Mucosa of stomach (tissue), 1 donor: ENCODE data around the gene DOCK3.
"Not testable (repeated sequence)": the region's sequence is repeated elsewhere in the genome, so short reads cannot be mapped to it uniquely, and the experiment has no call there.

Source experiments
- H3K27me3 ChIP-seq: one replicate; pipeline ENCODE4 v1.7.0; 2013; ENCODE audit warnings: mild to moderate bottlenecking, low read length; ENCODE audit not compliant: control insufficient read depth, insufficient read depth
- H3K36me3 ChIP-seq: one replicate; pipeline ENCODE4 v1.7.0; 2013; ENCODE audit warnings: low read length; ENCODE audit not compliant: control insufficient read depth, insufficient read depth
- H3K4me1 ChIP-seq: one replicate; pipeline ENCODE4 v1.7.0; 2013; ENCODE audit warnings: mild to moderate bottlenecking, low read length; ENCODE audit not compliant: control insufficient read depth, insufficient read depth
- H3K4me3 ChIP-seq: one replicate; pipeline ENCODE4 v1.7.0; 2013; ENCODE audit warnings: low read length
- H3K9ac ChIP-seq: one replicate; pipeline ENCODE4 v1.7.0; 2013; ENCODE audit warnings: mild to moderate bottlenecking, low read length, moderate library complexity
- H3K9me3 ChIP-seq: one replicate; pipeline ENCODE4 v1.7.0; 2013; ENCODE audit warnings: mild to moderate bottlenecking, low read length, moderate library complexity; ENCODE audit not compliant: control insufficient read depth
- donor health status: Pancreatic carcinoma.

DOCK3 gene

GRCh38 chr3:51176923-51177322 is 502.2 kb downstream of the DOCK3 start:
- no peak overlapping the region for H3K9ac ChIP-seq
- no peak overlapping the region for H3K4me3 ChIP-seq
- H3K9me3 ChIP-seq: peaks cover 12% of the 10 kb centered on the region
- H3K36me3 ChIP-seq: no peaks in the 10 kb centered on the region
- H3K27me3 ChIP-seq: no peaks in the 10 kb centered on the region
- no peaks in the 10 kb centered on the region for H3K4me1 ChIP-seq

DNA sequence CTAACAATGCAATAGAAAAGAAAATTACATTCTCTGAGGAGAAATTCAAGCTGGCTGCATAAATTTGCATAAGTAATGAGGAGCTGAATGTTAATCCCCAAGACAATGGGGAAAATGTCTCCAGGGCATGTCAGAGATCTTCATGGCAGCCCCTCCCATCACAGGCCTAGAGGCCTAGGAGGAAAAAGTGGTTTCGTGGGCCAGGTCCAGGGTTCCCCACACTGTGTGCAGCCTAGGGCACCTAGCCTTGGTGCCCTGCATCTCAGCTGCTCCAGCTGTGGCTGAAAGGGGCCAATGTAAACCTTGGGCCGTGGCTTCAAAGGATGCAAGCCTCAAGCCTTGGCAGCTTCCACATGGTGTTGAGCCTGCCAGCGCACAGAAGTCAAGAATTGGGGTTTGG is 511.7 kb downstream of the DOCK3 start:
- not testable (repeated sequence) for H3K36me3 ChIP-seq, H3K4me3 ChIP-seq, H3K27me3 ChIP-seq, H3K9me3 ChIP-seq, H3K4me1 ChIP-seq, H3K9ac ChIP-seq

GRCh38 chr3:51190199-51190598 is 515.5 kb downstream of the DOCK3 start:
- Histone ChIP-seq H3K4me3 (no peak overlapping the region), H3K9me3 (no peaks in the 10 kb centered on the region), H3K4me1 (peaks cover 7% of the 10 kb centered on the region), H3K27me3 (no peaks in the 10 kb centered on the region), H3K9ac (no peak overlapping the region), H3K36me3 (no peaks in the 10 kb centered on the region)

DNA sequence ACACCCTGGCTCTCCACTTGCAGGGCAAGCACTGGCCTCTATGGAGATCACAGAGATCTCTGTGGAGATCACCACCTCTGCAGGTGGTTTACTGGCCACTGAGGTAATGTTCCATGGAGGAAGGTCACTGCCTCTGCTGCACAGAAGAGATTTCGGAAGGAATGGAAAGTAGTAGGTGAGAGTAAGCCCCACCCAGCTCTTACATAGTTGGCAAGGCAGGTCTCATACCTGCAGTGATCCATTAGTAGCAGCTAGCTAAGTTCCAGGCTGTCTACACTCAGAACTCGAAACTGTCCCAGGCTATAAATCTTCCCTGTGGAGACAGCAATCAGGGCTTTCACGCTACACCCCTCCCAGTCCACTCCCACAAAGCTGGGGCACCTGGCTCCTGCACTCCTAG is 516.1 kb downstream of the DOCK3 start:
- no peaks in the 10 kb centered on the region for H3K36me3 ChIP-seq
- H3K9ac ChIP-seq: no peak overlapping the region
- no peaks in the 10 kb centered on the region for H3K27me3 ChIP-seq
- no peak overlapping the region for H3K4me3 ChIP-seq
- peaks cover 7% of the 10 kb centered on the region for H3K4me1 ChIP-seq
- no peaks in the 10 kb centered on the region for H3K9me3 ChIP-seq

GRCh38 chr3:51191768-51192167 is 517.0 kb downstream of the DOCK3 start:
- Histone ChIP-seq H3K36me3 (no peaks in the 10 kb centered on the region), H3K9me3 (no peaks in the 10 kb centered on the region), H3K4me3 (no peak overlapping the region), H3K27me3 (no peaks in the 10 kb centered on the region), H3K4me1 (peaks cover 7% of the 10 kb centered on the region), H3K9ac (no peak overlapping the region)

GRCh38 chr3:51198477-51198876 is 523.8 kb downstream of the DOCK3 start:
- H3K36me3 ChIP-seq: no peaks in the 10 kb centered on the region
- no peaks in the 10 kb centered on the region for H3K9me3 ChIP-seq
- no peaks in the 10 kb centered on the region for H3K4me1 ChIP-seq
- no peak overlapping the region for H3K9ac ChIP-seq
- no peaks in the 10 kb centered on the region for H3K27me3 ChIP-seq
- no peak overlapping the region for H3K4me3 ChIP-seq

GRCh38 chr3:51199296-51199695 is 524.6 kb downstream of the DOCK3 start:
- not testable (repeated sequence) for H3K27me3 ChIP-seq, H3K4me3 ChIP-seq, H3K9me3 ChIP-seq, H3K9ac ChIP-seq, H3K36me3 ChIP-seq, H3K4me1 ChIP-seq

DNA sequence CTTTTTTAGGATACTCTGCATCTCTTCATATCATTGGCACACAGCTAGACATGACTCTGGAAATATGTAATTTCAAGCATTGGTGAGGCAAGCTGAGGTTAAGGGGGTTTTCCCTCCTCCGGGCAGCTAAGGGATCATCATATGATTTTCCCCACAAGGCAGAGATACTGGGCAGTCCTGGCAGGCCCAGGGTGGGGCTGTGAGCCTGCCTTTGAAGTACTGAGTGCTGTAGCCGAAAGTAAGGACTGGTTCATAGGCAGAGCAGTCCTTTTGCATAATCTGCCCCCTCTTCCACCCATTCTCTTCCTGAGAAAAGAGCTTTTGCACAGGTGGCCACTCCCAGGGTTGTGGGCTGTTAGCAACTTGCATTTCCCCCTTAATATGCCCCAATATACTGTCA is 541.6 kb downstream of the DOCK3 start:
- H3K4me1 ChIP-seq: no peaks in the 10 kb centered on the region
- no peaks in the 10 kb centered on the region for H3K9me3 ChIP-seq
- H3K4me3 ChIP-seq: no peak overlapping the region
- no peaks in the 10 kb centered on the region for H3K36me3 ChIP-seq
- no peak overlapping the region for H3K9ac ChIP-seq
- H3K27me3 ChIP-seq: no peaks in the 10 kb centered on the region

- Histone ChIP-seq H3K27me3 (no peaks in the 10 kb centered on the region), H3K9ac (no peak overlapping the region), H3K4me1 (no peaks in the 10 kb centered on the region)
Observed at GRCh38 chr3:51221959-51222358, 547.2 kb downstream of the DOCK3 start.

GRCh38 chr3:51224283-51224682 is 549.6 kb downstream of the DOCK3 start:
- Histone ChIP-seq H3K9me3 (no peaks in the 10 kb centered on the region), H3K27me3 (no peaks in the 10 kb centered on the region), H3K4me3 (no peak overlapping the region), H3K9ac (no peak overlapping the region), H3K4me1 (no peaks in the 10 kb centered on the region), H3K36me3 (no peaks in the 10 kb centered on the region)

More at GRCh38 chr3:51221959-51222358, 547.2 kb downstream of the DOCK3 start:
- Histone ChIP-seq H3K4me3 (no peak overlapping the region), H3K36me3 (no peaks in the 10 kb centered on the region), H3K9me3 (no peaks in the 10 kb centered on the region)

- no peaks in the 10 kb centered on the region for H3K36me3 ChIP-seq
- no peak overlapping the region for H3K9ac ChIP-seq
- H3K4me1 ChIP-seq: no peaks in the 10 kb centered on the region
- H3K9me3 ChIP-seq: no peaks in the 10 kb centered on the region
- no peak overlapping the region for H3K4me3 ChIP-seq
- H3K27me3 ChIP-seq: no peaks in the 10 kb centered on the region
Observed at GRCh38 chr3:51224843-51225242, 550.1 kb downstream of the DOCK3 start.

GRCh38 chr3:51242939-51243338 is 568.2 kb downstream of the DOCK3 start:
- Histone ChIP-seq H3K4me1 (no peaks in the 10 kb centered on the region), H3K9me3 (no peaks in the 10 kb centered on the region), H3K36me3 (no peaks in the 10 kb centered on the region), H3K27me3 (no peaks in the 10 kb centered on the region), H3K4me3 (no peak overlapping the region), H3K9ac (no peak overlapping the region)

DNA sequence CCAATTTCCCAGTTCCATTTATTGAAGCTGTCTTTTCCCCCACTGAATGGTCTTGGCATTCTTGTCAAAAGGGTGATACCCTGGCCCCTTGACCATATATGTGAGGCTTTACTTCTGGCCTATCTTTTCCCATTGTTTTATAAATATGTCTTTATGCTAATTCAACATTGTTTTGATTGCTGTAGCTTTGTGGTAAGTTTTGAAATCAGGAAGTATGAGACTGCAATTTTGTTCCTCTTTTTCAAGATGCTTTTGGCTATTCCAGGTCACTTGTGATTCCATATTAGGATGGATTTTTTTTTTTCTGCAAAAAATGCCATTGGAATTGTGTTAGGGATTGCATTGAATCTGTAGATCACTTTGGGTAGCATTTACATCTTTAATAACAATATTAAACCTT is 569.2 kb downstream of the DOCK3 start:
- Histone ChIP-seq H3K4me1 (no peaks in the 10 kb centered on the region), H3K27me3 (no peaks in the 10 kb centered on the region), H3K9me3 (no peaks in the 10 kb centered on the region), H3K36me3 (no peaks in the 10 kb centered on the region), H3K4me3 (no peak overlapping the region), H3K9ac (no peak overlapping the region)
